ENCODE results near the gene CHD9NB. TPM values are rescaled to one million over a fixed set of nuclear protein-coding genes. Genes with fewer than 3 reads are reported as not detected.

Gene CHD9NB
- total and polyA plus RNA-seq, 2 experiments from 2014 or later: 0.20 to 0.22 TPM

DNA sequence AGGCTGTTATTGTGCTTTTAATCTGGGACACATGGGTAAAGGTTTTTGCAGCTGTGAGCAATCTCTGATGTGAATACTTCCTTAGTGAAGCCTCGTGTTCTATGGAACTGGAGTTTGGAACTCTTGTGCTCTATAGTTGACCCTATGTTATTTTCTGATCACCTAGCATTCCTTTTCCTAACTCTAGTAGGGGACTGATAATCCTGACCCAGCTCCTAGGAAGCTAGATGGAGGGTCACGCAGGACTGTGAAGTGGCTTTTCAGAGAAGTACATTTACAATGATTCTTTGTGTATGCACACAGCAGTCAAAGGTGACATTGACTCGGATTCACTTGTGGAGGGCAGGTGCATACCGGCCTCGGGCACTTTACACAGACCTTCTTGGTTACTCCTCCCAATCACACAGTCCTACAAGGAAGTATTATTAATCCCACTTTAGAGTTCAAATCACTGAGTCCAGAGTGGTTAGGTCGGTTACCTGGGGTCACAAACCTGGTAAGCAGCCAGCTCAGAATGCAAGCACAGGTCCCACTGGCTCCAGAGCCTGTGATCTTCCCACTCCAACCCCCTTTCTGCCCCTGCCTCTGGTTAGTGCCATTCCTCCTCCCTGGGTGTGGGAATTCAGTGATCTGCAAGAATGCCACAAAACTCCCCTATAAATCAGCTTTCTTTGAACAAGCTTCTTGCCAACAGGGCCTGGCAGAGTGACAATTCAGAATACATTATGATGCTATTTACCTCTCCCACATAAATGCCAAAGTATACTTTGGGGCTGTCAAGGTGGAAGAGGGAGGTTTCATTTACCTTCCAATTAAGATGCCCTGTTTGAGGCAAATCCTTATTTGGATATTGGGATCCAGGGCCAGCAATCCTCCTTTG, 7.1 kb downstream of the CHD9NB start:
- Histone ChIP-seq H4K20me1 (ENCODE audit: insufficient read depth) (no peaks in the 10 kb centered on the region), H3K4me2 (ENCODE audit: unreplicated experiment) (no peak overlapping the region), H3K4me3 (no peak overlapping the region), H3F3A (ENCODE audit: insufficient read depth) (no peaks in the 10 kb centered on the region), H3K27me3 (replicated peaks; ENCODE audit: insufficient read depth) (no peaks in the 10 kb centered on the region), H3K36me3 (ENCODE audit: low read depth) (no peaks in the 10 kb centered on the region), H3K9me3 (ENCODE audit: low read depth) (no peaks in the 10 kb centered on the region), H3K79me2 (ENCODE audit: insufficient read depth) (no peaks in the 10 kb centered on the region), H2AFZ (no peak overlapping the region), H3K9me2 (ENCODE audit: insufficient read depth) (no peaks in the 10 kb centered on the region), H3K4me1 (ENCODE audit: insufficient read depth) (peaks cover 6% of the 10 kb centered on the region; the same call in 1 of the 2 replicates), H3K27ac (no peak overlapping the region), H3K9ac (no peak overlapping the region)
- in situ Hi-C loops (cut with MboI): no loop called here
- no peak for DNase-seq
- WGBS, 2 experiments (ENCODE audit: low coverage in 1 of 2, low lambda C conversion rate in 2 of 2, missing lambda C conversion rate in 2 of 2): 86 to 88% methylated on average over 6 of the region's 6 CpGs
- TF ChIP-seq EZH2 (IDR thresholded peaks at IDR 0.05; ENCODE audit: insufficient read depth, poor library complexity, severe bottlenecking) (no peak), EZH2phosphoT487 (IDR thresholded peaks at IDR 0.05; ENCODE audit: insufficient read depth, low read depth) (no peak)

DNA sequence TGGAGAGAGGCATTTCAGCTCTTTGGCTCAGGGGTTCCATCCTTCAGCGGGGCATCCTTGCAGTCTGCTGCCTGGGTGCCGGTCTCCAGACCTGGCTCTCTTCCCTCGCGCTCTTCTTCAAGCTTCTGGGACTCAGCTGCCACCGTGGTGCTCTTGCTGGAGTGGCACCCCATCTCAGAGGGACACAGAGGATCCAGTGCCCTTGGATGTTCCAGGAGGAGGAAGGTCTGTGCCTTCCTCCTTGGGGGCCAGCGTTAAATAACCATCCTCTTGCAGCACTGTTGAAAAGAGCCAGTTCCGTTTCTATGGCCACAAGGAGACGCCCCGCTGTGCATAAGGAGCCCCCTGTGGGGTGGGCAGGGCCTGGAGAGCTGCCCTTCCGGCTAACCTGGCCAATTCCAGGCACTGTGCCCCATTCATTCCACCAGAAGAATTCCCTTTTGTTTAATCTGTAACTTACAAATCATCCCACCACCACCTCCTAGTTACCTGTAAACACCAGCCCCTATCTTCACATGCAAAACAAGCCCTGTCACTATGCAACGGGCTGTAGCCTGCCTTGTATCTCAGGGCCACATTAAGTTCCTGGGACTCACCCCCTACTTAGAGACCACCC, 8.6 kb downstream of the CHD9NB start:
- H3K4me3 ChIP-seq: no peak overlapping the region
- DNase-seq: no peak
- H3K36me3 ChIP-seq (ENCODE audit: low read depth): no peaks in the 10 kb centered on the region
- 21 to 29% methylated on average over 11 of the region's 11 CpGs for WGBS, 2 experiments (ENCODE audit: low coverage in 1 of 2, low lambda C conversion rate in 2 of 2, missing lambda C conversion rate in 2 of 2)
- H3K27ac ChIP-seq: no peak overlapping the region
- H3K79me2 ChIP-seq (ENCODE audit: insufficient read depth): no peaks in the 10 kb centered on the region
- H4K20me1 ChIP-seq (ENCODE audit: insufficient read depth): no peaks in the 10 kb centered on the region
- no peaks in the 10 kb centered on the region for H3K27me3 ChIP-seq (replicated peaks; ENCODE audit: insufficient read depth)
- peaks cover 6% of the 10 kb centered on the region; the same call in 1 of the 2 replicates for H3K4me1 ChIP-seq (ENCODE audit: insufficient read depth)
- no peak overlapping the region for H3K4me2 ChIP-seq (ENCODE audit: unreplicated experiment)
- no peaks in the 10 kb centered on the region for H3K9me2 ChIP-seq (ENCODE audit: insufficient read depth)
- no peak for TF ChIP-seq EZH2phosphoT487 (IDR thresholded peaks at IDR 0.05; ENCODE audit: insufficient read depth, low read depth)
- no peak for TF ChIP-seq EZH2 (IDR thresholded peaks at IDR 0.05; ENCODE audit: insufficient read depth, poor library complexity, severe bottlenecking)
- peak overlapping the region; percentile 64 for H2AFZ ChIP-seq
- in situ Hi-C loops (cut with MboI): no loop called here
- no peak overlapping the region for H3K9ac ChIP-seq
- no peaks in the 10 kb centered on the region for H3K9me3 ChIP-seq (ENCODE audit: low read depth)
- no peaks in the 10 kb centered on the region for H3F3A ChIP-seq (ENCODE audit: insufficient read depth)

GRCh38 chr16:53043428-53043831, 9.3 kb downstream of the CHD9NB start:
- Histone ChIP-seq H3K36me3 (ENCODE audit: low read depth) (no peaks in the 10 kb centered on the region), H3K4me2 (ENCODE audit: unreplicated experiment) (no peak overlapping the region), H3F3A (ENCODE audit: insufficient read depth) (no peaks in the 10 kb centered on the region), H3K4me1 (ENCODE audit: insufficient read depth) (peaks cover 6% of the 10 kb centered on the region; the same call in 1 of the 2 replicates), H3K27me3 (replicated peaks; ENCODE audit: insufficient read depth) (no peaks in the 10 kb centered on the region), H3K4me3 (no peak overlapping the region), H3K9me3 (ENCODE audit: low read depth) (no peaks in the 10 kb centered on the region), H3K9ac (no peak overlapping the region), H3K27ac (no peak overlapping the region), H3K9me2 (ENCODE audit: insufficient read depth) (no peaks in the 10 kb centered on the region), H2AFZ (peak overlapping the region; percentile 64), H4K20me1 (ENCODE audit: insufficient read depth) (no peaks in the 10 kb centered on the region), H3K79me2 (ENCODE audit: insufficient read depth) (no peaks in the 10 kb centered on the region)
- in situ Hi-C loops (cut with MboI): no loop called here
- 29 to 32% methylated on average over 5 of the region's 5 CpGs for WGBS, 2 experiments (ENCODE audit: low coverage in 1 of 2, low lambda C conversion rate in 2 of 2, missing lambda C conversion rate in 2 of 2)
- TF ChIP-seq EZH2phosphoT487 (IDR thresholded peaks at IDR 0.05; ENCODE audit: insufficient read depth, low read depth): no peak
- TF ChIP-seq EZH2 (IDR thresholded peaks at IDR 0.05; ENCODE audit: insufficient read depth, poor library complexity, severe bottlenecking): no peak
- peak; percentile 37 for DNase-seq

DNA sequence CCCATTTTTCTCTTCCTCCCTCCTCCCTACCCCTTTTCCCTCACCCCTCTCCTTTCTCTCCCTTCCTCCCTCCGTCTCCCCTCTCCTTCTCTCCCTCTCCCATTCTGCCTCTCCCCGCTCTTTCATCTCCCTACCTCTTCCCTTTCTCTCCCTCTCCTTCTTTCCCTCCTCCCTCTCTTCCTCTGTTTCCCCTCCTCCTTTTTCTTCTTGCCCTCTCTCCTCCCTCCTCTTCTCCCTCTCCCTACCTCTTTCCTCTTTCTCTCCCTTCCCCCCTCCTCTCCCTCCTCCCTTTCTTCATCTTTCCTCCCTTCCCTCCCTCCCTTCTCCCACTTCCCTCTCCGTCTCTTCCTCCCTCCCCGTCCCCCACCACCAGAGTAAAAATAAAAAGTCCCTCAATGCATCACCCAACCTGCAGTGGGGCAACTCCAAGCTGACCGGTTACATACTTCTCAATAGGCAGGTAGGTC, 10.4 kb downstream of the CHD9NB start:
- Histone ChIP-seq H3F3A (ENCODE audit: insufficient read depth) (no peaks in the 10 kb centered on the region), H3K27ac (no peak overlapping the region), H3K36me3 (ENCODE audit: low read depth) (no peaks in the 10 kb centered on the region), H3K9me3 (ENCODE audit: low read depth) (no peaks in the 10 kb centered on the region), H3K4me3 (no peak overlapping the region), H3K27me3 (replicated peaks; ENCODE audit: insufficient read depth) (no peaks in the 10 kb centered on the region), H3K9me2 (ENCODE audit: insufficient read depth) (no peaks in the 10 kb centered on the region), H2AFZ (no peak overlapping the region), H3K9ac (no peak overlapping the region), H4K20me1 (ENCODE audit: insufficient read depth) (no peaks in the 10 kb centered on the region), H3K4me1 (ENCODE audit: insufficient read depth) (peaks cover 6% of the 10 kb centered on the region; the same call in 1 of the 2 replicates), H3K4me2 (ENCODE audit: unreplicated experiment) (no peak overlapping the region), H3K79me2 (ENCODE audit: insufficient read depth) (no peaks in the 10 kb centered on the region)
- 68 to 75% methylated on average over 4 to 5 of the region's 5 CpGs for WGBS, 2 experiments (ENCODE audit: low coverage in 1 of 2, low lambda C conversion rate in 2 of 2, missing lambda C conversion rate in 2 of 2)
- DNase-seq: no peak
- TF ChIP-seq EZH2phosphoT487 (IDR thresholded peaks at IDR 0.05; ENCODE audit: insufficient read depth, low read depth): no peak
- TF ChIP-seq EZH2 (IDR thresholded peaks at IDR 0.05; ENCODE audit: insufficient read depth, poor library complexity, severe bottlenecking): no peak
- in situ Hi-C loops (cut with MboI): no loop called here
